GM12801 (cell line): ENCODE results near the gene GABBR2.

Experiments used
- TF ChIP-seq, protein P1 (sequence below): IDR thresholded peaks from one replicate; pipeline ENCODE4 v1.5.1; 2011; ENCODE audit warnings: control low read depth; ENCODE audit not compliant: insufficient read length; ENCODE audit errors: extremely low read depth

The GABBR2 gene

DNA sequence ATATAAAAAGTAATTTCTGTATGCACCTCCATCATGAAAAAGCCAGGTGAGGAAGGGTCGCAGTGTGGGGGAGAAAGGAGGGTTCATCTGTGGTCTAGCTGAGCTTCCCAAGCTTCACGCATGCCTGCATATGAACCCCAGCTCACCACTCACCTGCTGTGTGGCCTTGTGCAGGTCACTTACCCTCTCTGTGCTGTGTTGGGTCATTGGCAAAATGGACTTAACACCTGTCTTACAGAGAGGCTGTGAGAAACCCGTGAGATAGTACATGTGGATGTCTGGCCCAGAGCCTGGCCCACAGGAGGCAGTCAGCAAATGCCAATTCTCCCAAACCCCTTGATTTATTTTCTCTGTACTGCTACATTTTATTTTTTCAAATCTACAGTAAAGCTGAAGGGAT lies 88.9 kb downstream of the GABBR2 start:
- TF ChIP-seq, protein P1, sequence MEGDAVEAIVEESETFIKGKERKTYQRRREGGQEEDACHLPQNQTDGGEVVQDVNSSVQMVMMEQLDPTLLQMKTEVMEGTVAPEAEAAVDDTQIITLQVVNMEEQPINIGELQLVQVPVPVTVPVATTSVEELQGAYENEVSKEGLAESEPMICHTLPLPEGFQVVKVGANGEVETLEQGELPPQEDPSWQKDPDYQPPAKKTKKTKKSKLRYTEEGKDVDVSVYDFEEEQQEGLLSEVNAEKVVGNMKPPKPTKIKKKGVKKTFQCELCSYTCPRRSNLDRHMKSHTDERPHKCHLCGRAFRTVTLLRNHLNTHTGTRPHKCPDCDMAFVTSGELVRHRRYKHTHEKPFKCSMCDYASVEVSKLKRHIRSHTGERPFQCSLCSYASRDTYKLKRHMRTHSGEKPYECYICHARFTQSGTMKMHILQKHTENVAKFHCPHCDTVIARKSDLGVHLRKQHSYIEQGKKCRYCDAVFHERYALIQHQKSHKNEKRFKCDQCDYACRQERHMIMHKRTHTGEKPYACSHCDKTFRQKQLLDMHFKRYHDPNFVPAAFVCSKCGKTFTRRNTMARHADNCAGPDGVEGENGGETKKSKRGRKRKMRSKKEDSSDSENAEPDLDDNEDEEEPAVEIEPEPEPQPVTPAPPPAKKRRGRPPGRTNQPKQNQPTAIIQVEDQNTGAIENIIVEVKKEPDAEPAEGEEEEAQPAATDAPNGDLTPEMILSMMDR, result no peak

DNA sequence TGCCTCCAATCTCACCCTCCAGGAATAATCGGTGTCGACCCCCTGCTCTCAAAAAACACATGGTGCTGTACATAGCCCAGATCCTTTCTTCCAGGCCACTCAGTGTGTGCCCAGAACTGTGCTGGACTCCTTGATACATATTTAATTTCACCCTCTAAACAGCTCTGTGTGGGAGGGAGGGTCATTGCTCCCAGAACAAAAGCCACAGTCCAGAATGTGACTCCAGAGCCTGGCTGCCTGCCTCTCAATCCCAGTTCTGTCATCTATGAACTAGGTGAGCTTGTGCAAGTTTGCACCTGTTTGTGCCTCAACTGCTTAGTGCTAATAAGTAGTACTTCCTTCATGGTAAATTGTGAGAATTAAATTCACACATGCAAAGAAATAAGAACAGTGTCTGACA lies 93.1 kb downstream of the GABBR2 start:
- TF ChIP-seq, protein P1, result no peak

DNA sequence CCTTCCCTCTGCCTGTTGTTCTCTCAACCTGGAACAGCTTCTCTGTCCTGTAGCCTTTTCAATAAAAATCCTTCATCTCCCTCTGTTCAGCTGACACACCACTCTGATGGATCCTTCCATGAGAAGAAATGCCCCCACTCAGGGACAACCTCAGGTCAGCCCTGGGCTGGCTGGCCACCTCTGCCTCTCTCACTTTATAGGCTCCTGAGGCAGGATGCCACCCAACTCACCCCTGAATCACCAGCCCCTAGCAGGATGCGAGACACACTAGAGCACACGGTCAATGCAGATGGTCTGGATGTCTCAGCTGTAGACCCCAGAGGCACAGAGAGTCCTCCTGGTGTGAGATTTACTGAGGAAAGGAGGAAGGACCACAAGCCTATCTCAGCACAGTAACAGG lies 93.8 kb downstream of the GABBR2 start:
- TF ChIP-seq, protein P1, result no peak

DNA sequence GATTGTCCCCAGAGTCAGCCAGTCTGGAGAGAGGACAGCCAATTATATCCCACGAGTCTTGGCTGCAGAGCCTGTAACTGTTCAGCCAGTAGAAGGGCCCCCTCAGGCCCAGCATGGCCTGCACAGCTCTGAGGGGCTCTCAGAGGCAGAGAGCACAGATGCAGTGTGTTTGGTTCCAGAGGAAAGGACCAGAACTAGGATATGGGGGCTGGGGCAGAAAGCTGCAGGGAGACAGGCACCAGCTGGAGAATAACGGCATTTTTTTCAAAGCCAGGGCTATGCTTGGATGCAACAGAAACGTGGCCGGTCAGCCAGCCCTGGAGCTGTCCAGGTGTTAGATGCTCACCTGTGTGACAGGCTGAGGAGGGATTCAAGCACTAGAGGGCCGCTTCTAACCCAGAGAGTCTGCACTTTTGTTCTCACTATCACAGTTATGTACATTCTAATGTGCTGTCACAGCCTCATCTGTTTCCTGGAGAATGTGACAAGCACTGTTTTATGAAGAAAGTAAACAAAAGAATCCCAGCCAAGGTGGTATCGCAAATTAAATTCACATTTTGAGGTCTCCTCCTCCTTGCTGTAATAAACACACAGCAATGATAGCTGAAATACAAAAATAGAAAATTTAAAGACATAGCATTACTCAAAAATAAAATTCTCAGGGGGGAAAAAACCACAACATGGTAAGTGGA lies 96.5 kb downstream of the GABBR2 start:
- TF ChIP-seq, protein P1, result no peak

DNA sequence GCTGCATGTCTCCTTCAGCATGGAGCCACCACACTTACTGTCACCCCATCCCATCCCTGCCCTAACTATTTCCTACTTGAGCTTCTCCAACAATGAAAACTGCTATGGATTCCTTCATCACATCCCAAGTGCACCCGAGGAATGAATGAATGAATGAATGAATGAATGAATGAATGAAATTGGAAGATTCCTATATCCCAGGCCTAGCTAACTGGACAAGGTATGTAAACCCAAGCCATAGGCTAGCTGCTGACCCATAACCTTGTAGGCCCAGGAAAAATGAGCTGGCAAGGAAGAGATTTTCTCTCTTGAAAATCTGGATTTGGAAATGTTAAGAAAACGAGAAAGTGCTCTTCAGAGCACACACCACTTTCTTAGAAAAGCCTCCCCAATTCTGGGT lies 97.4 kb downstream of the GABBR2 start:
- TF ChIP-seq, protein P1, result no peak

DNA sequence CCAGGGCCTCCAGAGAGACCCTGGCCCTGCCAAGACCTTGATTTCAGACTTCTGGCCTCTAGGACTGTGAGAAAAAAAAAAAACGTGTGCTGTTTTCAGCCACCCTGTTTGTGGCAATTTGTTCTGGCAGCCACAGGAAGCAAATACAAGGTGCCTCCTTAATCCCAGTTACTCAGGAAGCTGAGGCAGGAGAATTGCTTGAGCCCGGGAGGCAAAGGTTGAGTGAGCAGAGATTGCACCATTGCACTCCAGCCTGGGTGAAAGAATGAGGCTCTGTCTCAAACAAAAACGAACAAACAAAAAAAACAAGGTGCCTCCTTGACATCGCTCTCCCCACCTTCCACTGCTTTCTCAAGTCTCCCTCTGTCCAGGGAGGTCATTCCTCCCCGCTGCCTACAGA lies 98.0 kb downstream of the GABBR2 start:
- TF ChIP-seq, protein P1, result no peak

DNA sequence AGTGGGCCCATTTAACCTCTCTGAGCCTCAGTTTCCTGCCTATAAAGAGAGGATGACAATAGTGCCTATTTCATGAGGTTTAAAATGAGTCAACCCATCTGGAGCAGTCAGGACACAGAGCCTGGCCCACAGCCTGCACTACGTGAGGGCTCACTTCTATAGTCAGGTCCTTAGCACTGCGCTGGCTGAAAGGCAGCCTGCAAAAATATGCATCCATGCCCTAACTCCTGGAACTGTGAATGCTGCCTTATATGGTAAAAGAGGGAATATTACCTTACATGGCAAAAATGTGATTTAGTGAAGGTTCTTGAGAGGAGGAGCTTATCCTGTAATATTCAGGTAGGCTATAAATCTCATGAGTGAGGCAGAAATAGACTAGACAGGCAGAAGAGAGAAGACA lies 98.5 kb downstream of the GABBR2 start:
- TF ChIP-seq, protein P1, result no peak
